DMS114 treated with DMSO at 0.1 percent for 48 hours (cell line): Measurements from ENCODE around the gene CHST8.

ENCODE experiments used
- DNase-seq: peaks from one replicate; lab custom pipeline; 2025; ENCODE audit not compliant: unreplicated experiment; lab: John Stamatoyannopoulos, UW

The CHST8 gene

DNA sequence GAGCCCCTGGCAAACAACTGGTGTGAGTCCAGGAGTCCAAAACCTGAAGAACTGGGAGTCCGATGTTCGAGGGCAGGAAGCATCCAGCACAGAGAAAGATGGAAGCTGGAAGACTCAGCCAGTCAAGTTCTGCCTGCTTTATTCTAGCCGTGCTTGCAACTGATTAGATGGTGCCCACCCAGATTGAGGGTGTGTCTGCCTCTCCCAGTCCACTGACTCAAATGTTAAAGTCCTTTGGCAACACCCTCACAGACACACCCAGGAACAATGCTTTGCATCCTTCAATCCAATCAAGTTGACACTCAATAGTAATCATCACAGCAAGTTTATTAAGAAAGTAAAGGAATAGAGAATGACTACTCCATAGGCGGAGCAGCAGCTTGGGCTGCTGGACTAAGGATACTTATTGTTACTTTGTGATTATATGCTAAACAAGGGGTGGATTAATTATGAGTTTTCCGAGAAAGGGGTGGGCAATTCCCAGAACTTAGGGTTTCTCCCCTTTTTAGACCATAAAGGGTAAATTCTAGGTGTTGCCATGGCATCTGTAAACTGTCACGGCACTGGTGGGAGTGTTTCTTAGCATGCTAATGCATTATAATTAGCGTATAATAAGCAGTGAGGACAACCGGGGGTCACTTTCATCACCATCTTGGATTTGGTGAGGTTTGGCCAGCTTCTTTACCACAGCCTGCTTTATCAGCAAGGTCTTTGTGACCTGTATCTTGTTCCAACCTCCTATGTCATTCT is 109.3 kb downstream of the CHST8 start:
- no peak for DNase-seq

DNA sequence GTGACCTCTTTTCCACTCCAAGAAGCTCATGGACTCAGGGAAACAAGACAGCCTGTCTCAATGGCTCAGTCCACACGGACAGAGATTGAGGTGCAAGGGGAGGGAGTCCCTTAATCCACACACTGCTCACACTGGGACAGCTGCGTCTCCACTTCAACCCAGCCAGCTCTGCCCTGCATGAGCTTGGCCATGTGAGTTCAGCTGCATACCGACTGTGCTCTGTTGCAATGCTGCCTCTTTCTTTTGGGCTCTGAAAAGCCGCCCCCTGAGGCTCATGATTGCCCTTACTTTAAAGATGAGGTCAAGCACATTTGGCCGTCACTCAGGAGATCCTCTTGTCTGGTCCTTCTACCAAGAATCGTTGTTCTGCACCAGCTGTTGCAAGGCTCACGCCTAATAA is 110.1 kb downstream of the CHST8 start:
- DNase-seq, result no peak

DNA sequence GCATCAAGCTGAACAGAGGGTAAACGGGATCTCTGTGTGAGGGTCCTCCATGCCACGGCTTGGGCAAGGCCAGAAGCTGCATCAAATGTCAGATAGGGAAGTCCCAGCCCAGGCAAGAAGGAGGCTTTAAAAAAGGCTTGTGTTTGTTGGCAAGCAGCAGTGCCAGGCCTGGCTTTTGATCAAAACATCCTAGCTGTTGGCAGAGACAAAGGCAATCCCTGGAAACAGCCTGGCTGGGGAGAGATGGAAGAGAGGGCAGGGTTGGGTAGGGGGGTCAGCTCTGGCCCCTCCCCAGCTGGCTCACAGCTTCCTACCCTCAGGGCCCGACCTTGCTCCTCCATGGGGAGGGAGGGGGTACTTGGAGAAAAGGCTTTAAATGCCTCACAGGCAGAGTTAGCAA is 113.2 kb downstream of the CHST8 start:
- DNase-seq, result no peak

DNA sequence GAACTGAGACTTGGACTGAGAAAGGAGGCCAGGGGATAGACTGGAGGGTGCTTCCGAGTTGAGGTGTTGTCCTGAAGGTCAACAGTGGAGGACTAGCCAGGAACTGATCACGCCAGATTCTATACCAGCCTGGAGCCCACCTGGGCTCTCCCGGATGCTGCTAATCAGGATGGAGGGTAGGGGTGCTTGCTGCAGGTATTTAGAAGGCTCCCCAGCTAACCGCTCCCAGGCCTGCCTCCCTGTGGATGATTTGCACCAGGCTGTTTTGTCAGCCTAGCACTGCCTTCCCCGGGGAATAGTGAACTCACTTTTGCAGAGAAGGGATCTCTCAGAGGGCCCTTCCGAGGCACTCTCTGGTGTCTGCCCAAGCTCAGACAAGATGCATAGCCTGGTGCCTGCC is 114.4 kb downstream of the CHST8 start:
- DNase-seq, result no peak

DNA sequence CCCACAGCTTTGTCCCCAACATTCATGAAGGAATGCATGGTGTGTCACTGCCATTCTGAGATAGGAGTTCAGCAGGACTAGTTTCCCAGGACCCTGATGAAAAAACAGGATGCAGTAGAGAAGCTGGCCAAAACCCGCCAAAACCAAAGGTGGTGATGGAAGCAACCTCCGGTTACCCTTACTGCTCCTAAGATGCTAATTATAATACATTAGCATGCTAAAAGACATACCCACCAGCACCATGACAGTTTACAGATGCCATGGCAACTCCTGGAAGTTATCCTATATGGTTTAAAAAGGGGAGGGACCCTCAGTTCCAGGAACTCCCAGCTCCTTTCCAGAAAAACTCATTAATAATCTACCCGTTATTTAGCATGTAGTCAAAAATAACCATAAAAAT is 115.0 kb downstream of the CHST8 start:
- DNase-seq, result no peak

DNA sequence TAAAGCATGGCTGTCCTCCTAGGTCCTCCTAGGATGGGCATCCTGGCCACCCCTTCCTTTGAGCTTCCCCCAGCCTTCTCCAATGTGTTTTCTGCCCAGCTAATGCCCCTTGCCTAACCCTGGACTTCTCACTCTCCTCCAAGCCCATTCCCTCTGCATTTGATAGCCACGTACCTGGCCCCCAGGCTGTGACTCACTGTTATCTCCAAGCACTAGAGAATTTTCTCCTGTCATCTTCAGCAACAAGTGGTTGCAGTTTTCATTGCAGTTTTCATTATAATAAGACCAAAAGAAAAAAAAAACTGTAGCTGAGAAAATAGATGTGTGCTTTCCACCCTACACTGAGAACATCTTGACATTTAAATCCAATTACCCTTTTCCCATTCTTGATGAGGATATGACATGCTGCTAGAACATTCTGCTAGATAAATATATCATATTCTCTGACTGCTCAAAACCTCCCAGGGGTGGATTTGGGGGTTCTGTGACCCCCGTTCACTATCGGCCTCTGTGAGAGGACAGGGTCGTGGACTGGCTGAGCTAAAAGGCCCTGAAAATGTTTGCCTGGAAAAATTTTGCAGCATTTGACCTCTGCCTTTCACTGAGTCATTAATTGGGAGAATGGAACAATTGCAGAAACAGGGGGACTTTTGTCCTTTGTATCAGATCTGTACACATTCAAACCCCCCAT is 116.1 kb downstream of the CHST8 start:
- DNase-seq, result no peak

DNA sequence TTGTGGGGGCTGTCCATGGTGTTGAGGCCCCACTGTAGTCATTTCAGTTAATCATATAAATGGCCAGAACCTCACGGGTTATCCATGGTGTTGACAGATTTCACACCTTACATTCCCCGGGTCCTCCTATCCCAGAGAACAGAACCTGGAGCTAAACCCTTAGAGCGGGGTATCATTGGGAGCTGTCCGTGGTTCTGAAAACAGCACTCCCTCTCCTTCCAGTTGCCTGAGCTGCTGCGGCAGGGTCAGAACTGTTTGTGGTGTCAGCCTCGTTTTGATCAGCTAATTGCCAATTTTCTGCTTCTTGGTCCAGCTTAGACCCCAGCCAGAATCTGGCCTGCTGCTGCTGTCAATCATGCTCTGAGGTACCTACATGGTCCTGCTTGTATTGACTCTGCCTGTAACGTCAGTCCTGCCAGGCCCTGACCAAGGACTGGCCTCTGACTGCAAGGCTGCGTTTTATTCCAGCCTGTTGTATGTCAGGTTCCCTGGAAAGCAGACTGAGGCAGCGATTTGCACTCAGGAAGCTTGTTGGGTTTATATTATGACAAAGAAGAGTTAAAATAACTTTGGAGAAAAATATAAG is 119.2 kb downstream of the CHST8 start:
- DNase-seq, result no peak

DNA sequence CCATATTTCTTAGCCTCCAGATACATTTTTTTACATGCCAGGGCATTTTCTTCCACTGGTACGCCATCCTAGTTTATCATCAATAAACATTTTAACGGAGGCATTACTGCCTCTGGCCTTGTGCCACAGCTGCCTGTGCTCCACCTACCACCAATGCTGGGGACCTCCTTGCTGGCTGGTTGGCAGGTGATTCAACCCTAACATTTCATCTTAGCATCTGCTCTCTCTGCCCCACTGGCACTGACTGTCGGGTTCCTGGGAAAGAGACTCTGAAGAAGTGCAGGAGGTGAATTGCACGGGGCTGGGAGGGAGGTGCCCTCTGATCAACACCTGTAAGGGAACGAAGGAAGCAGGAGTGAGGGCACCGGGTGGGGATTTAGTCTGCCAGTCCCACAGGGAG is 123.5 kb downstream of the CHST8 start:
- DNase-seq, result no peak

DNA sequence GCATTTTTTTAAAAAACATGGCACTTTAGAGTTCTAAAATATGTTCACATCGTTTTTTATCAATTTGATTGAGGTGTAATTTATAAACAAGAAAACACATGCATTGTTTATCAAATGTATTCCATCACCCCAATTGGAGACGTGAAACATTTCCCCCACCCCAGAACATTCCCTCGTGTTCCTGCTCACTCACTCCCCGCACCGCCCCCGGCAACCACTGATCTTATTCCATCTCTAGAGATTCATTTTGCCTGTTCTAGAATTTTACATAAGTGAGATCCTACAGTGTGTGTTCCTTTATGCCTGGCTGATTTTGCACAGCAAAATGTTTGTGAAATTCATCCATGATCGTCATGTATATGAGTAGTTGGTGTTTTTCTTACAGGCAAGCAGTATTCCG is 124.4 kb downstream of the CHST8 start:
- no peak for DNase-seq

DNA sequence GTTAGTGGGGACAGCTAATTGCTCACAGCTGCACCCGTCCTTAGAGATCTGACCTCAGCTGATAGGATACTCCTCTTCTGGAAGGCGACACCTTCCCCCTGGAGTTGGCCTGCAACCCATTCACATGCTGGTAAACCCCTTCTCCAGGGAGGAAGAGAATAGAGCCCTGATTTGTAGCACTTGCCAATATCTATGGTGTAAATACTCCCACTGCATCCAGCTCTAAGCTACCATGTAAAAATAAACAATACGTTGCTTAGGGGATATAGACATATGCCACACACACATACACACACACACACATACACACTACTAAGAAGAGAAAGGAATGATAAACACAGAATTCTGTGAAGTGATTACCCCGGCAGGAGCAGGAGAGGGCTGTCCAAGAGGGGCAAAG is 125.5 kb downstream of the CHST8 start:
- no peak for DNase-seq

DNA sequence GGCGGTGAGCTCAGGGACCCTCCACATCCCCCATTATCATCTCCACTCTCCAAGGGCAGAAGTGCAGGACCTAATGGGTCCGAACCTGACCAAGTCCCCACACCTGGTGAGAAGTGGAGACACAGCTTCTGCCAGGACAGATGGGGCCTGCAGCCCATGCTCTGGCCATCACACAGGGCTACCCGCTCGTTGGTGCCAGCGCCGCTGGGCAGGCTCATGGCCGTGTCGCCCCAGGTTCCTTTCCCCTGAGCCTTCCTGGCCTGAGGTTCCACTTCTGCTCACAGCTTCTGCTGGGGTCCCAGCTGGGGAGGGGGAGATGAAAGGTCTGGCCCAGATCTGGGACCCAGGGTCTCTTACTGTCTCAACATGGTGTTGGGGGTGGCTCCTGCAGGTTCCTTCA is 126.5 kb downstream of the CHST8 start:
- DNase-seq, result no peak

DNA sequence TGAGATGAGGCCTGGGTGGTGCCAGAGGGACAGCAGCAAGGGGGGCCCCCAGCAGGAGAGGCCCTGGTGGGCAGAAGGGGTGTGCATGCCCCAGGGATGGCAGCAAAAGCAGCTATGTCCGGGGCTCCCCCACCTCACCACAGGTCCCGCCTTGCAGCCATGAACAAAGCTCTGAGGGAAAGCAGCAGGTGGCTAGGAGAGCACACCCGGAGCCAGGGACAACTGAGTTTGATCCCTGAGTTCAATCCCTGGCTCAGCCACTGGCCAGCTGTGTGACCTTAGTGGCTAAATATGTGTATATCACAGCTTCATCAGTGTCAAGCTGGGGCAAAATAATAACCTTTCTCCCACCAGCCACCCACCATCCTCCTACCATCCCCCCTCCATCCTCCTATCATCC is 127.3 kb downstream of the CHST8 start:
- DNase-seq, result no peak

DNA sequence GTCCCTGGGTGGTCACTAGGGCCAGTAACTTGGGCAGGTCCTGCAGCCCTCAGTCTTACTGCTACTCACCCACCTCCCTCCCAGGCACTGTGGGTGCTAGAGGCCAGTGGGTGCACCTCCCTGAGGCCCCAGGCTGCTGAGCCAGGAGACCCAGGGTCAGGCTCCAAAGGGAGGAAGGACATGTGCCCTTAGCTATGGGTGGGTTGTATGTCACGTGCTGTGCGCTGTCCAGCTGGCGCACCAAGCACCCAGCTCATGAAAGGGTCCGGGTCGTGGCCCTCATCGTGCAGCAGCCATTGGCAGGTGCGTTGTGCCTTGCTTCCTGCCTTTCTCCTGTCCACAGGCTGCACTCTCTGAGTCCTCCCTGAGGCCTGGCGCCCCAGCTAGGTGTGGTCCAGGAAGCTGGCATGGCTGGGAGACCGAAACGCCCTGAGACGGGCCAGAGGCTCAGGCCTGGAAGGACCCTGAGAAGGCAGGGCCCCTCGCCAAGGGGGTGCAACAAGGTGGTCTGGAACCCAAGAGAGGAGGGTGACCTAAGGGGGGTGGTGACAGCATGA is 127.9 kb downstream of the CHST8 start:
- no peak for DNase-seq

DNA sequence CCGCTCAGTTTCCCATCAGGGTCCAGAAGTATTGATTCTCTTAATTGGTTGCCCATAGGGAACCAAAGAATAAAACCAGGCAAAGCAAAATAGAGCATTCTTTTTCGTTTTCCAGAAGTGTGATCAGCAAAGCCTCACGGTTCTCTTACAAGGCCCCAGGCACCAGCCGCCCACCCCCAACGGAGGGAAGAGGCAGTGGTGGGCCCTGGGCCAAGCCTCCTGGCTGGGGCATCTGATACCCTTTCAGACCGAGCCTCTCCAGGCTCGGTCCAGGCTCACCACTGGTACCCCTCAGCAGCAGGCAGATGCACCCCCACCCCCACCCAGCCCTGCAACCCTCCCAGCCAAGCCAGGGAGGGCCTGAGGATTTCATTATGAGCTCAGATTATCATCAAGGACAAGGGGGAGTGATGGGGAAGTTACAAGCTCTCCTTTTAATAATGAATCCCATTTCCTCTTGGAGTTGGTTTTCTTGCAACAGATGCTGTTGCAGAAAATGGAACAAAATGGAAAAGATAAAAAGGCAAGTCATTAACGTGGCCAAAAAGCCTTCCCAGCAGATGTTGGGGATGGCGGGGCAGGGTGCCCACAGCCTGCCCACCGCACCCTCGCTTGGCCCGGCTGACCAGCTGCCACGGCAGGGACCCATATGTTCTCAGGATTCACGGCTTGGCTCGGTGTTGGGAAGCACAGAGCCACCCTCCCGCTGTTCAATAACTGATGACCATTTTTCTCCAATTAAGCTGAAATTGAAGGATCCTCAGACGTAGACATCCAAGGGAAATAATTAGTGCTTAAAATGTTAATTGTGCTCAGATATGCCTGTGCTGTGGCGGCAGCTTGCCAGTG is 129.1 kb downstream of the CHST8 start:
- no peak for DNase-seq

DNA sequence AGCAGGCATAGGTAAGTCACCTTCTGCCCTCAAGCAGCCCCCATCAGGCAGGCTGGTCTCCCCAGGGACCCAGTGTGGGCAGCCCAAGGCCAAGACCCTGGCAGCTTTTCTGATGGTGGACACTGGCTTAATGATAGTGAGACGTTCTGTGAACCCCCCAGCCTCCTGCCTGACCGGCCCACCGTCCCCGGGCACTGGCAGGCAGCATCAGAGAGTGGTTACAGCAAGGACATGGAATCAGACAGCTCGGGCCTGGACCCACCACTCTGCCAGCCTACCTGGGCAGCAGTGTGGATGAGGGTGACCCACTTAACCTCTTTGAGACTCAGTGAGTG is 129.7 kb downstream of the CHST8 start:
- DNase-seq, result no peak

DNA sequence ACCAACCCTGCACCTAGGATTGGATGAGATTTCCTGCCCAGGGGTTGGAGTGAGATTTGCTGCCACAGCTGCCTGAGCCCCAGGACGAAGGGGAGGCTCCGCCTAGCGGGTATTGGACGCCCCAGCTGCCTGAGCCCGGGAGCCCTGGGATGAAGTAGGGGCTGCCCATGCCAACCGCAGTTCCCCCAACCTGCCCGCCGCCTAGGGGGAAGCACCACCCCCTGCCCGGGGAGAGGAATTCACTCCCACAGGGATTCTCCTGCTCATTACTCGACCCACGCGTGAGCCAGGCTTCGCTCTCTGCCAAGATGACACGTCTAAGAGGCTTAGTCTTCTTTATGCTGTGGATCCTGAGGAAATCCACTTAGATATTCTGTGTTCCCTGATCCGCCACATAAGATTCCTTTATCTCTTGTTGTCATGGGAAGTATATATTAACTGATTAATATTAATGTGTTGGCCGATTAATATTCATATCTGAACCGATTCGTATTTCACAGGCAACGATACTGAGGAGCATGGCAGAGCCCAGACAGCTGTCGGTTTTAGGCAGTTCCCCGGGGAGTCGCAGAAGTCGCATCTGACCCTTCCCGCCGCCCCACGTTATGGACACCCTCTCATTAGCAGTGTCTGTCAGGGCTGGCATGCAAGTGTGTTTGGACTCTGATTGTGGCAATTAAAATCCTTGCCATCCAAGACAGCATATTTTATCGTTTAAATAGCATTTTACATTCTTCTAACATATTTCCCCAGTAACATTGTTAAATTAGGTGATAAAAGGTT is 130.5 kb downstream of the CHST8 start:
- DNase-seq, result no peak

DNA sequence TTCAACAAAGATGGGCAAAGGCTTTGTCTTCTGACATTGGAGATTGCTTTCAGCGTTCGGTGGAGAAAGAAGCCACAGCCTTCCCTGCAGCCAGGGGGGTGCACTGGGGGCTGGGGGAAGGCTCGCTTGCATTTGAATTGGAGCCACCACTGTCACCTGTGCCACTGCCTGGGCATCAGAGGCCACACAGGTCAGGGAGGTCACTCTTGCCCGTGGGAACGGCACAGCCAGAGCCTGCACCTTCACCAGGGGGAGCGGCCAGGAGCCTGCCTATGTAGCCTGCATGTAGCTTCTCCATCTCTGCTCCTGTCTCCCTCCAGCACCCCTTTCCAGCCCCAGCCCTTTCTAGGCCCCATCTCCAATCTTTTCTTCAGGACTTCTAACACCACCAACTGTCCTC is 131.2 kb downstream of the CHST8 start:
- no peak for DNase-seq

DNA sequence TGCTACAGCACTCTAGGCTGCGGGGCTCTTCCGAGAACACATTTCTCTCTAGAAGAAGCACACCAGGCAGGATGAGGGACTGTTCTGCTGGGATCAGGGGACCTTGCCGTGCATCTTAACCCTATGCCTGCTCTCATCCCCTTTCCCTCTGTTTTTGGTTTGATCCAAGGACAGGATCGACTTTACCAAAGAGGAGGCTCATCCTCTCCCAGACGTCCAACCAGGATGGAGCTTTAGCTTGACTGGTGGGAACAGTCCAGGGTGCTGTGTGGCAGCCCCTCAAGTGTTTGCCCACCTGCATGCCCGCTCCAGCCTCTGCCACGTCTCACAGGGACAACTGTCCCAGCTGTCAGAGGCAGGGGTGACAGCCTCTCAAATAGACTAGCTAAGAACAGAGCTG is 132.6 kb downstream of the CHST8 start:
- DNase-seq, result no peak

DNA sequence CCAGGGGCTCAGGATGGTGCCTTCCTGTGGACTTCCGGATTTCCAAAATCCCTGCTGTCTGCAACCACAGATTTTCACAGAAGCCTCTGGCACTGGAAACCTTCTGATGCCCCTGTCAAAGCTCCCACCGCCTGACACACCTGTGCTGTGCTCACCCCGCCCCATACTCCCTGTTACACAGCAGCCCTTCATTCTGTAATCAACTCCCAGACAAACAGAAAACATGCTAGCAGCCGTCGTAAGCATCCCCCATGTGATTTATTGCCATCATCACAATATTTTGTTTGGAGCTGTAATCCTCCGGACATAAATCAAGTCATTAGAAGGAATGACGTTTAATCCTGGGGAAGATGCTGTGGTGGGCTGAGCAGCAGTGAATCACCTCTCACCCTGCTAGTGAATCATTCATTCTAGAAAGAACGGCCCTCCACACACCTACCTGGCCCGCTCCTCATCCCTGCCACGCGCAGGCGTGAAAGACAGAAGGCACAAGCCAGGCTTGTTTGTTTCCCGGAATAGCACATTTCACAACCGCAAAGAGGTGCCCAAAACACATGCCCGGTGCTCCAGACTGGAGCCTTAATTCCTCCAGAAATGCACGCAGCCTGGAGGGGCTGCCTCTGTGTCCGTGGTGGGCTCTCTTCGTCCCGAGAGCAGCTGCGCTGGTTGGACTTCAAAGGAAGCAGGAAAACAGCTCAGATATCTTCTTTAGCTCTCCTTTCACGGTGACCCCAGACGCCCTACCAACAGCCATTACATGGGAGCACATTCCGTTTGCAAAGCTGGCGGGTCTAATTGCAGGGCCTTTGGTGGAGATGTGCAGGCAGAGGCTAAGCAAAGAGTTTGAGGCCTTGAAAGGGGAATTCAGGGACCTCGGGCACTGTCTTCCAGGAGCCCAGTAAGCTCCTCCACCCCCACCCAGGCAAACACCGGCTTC is 133.6 kb downstream of the CHST8 start:
- no peak for DNase-seq

DNA sequence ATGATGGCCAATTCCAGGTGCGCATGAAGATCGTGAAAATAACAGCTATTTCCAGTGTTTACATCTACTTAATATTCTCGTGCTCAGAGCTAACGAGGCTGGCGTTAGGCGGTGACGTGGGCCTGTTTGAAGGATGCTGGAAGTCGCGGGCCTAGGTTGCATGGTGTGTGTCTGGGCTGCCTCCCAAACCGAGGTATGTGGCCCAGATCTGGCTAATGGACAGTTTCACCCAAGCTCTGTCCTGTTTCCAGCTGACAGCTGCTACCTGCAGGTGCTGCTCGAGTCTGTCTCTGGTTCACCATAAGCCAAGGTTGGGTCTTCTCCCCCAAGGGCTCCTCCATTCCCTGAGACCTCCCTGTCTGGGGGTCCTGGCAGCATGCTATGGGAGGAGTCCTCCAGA is 134.4 kb downstream of the CHST8 start:
- no peak for DNase-seq
